CD4-positive, alpha-beta T cell treated with Interleukin-6 at 100 ng/mL for 8 hours (primary cell): Measurements from ENCODE around the gene KCNMB3.
"Not testable (repeated sequence)": the region's sequence is repeated elsewhere in the genome, so short reads cannot be mapped to it uniquely, and the experiment has no call there.

Experiments used
- DNase-seq: peaks from one replicate; pipeline ENCODE4 v3.0.0-alpha.2; 2020; ENCODE audit warnings: mixed read lengths, low spot score

KCNMB3 gene

DNA sequence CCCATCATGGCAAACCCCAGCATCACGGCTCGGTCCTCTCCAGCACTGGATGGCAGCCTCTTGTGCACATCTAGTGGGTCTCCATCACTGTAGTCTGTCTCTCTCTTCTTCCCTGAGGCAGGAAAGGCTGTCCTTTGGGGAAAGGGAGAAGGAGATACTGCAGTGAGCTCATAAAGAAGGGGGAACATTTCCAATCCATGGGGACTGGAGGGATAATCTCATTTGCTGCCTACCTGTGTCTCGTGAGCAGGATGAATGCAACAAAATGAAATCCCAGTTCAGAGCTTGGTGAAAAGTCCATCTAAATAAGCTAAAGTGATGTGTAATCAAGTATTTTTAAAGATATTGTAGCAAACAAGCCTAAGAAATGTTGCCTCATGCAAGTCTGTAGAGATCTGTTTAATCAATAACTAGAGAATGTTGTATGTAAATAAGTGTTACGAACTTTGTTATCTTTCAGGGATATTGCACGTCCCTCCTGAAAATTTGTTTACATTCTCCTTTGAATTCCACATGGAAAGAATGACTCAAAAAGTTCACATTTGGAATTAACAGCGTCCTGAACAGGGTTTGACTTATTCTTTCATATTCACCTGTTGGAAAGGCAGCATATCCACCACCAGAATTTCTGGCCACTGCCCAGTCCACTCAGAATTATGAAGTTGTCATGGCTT is at the start of gene KCNMB3:
Gene KCNMB3 (minus strand): TSS at position 312 of the 674 bp plus-strand sequence. CDS start 124 bp downstream, at position 188.
- DNase-seq: no peak

GRCh38 chr3:179299999-179300613 is 49.2 kb upstream of the KCNMB3 start:
- DNase-seq: no peak

- no peak for DNase-seq
These were observed 48.4 kb upstream of the KCNMB3 start for GRCh38 chr3:179299316-179299715.

GRCh38 chr3:179297971-179298725 is 47.2 kb upstream of the KCNMB3 start:
- DNase-seq: no peak

GRCh38 chr3:179292450-179292849 is 41.5 kb upstream of the KCNMB3 start:
- no peak for DNase-seq

- no peak for DNase-seq
These were observed 38.4 kb upstream of the KCNMB3 start for GRCh38 chr3:179289295-179289694.

DNA sequence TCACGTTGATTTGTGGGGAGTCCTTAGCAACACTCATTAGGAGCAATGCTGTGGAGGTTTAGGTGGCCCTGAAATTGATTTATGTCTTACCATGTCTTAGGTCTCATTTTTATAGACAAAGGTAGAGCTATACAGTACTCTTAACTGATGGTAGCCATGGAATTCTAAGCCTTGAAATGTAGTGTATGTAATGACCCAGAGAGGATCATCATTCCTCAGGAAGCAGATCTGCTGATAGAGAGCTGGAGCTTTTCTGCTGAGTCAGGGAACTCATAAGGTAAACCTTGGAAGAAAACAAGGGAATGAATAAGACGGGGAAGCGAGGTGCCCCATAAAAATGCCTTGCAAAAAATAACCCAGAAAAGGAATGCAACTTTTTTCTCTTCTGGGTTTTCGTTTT is 37.9 kb upstream of the KCNMB3 start:
- no peak for DNase-seq

DNA sequence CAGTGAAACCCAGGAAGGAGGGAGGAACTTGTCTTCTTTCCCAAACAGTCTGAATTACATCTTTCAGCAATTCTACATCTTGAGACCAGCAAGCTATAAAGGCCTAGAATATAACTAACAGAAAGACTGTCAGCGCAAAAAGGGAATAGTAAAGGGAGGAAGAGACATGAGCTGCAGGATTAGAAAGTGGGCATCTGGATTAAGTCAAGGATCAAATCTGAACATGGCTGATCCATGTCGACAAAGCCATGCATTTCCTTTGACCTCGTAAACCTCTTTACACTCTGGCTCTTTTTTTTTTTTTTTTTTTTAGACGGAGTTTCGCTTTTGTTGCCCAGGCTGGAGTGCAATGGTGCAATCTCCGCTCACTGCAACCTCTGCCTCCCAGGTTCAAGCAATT is 35.4 kb upstream of the KCNMB3 start:
- no peak for DNase-seq

- no peak for DNase-seq
These were observed 30.9 kb upstream of the KCNMB3 start for GRCh38 chr3:179281825-179282224.

- DNase-seq: no peak
These were observed 28.9 kb upstream of the KCNMB3 start for GRCh38 chr3:179279837-179280236.

DNA sequence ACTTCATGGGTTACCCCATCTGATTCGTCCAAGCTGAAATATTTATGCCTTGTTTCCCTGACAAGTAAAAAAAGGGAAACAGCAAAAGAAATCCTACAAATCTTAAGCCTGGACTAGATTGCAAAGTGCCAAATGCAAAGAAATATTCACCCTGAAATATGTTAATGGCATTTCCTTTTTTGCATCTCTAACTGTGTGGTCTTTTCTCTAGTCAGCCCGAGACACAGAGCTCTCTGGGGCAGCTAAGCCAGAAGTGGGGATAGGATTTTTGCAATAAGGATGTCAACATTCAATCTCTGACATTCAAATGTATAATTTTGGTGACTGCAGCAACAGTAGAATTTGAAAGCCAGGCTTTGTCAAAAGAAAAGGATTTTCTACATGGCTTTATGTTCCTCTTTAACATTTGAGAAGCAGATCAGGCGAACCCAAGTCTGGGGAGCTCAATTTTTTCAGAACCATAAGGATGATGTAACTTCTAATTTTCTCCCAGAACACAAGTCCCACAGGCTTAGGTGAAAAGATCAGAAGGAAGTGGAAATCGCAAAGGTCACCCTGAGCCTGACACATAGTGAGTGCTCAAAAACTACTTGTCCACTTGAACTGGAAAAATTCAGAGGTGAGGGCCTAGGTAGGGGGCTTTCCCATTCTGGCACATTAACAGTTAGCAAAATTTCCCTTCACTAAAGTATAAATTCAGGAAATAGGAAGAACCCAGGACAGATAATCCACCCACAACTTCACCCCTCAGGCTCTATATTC is 28.2 kb upstream of the KCNMB3 start:
- DNase-seq: no peak

GRCh38 chr3:179278151-179278550 is 27.2 kb upstream of the KCNMB3 start:
- DNase-seq: no peak

- DNase-seq: no peak
These were observed 25.8 kb upstream of the KCNMB3 start for GRCh38 chr3:179276743-179277142.

GRCh38 chr3:179276001-179276400 is 25.1 kb upstream of the KCNMB3 start:
- DNase-seq: no peak

GRCh38 chr3:179274434-179274833 is 23.5 kb upstream of the KCNMB3 start:
- not testable (repeated sequence) for DNase-seq

DNA sequence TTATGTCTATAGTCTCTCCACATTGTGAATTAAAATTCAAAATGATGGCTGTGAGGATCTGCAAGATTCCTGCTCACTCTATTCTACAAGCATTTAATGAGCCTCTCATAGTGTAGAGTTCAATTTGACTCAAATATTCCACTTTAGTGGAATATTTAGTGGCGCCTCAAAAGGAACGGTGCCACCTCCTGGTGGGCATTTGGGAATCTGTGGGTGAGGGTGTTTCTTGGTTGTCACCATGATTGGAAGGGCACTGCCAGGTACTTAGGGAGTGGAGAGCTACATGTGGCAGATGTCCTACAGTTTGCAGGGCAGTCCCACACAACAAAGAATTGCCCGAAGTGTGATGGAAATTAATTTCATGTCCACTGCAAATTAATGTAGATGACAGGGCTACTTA is 21.5 kb upstream of the KCNMB3 start:
- no peak for DNase-seq

- DNase-seq: no peak
These were observed 18.3 kb upstream of the KCNMB3 start for GRCh38 chr3:179269152-179269707.

DNA sequence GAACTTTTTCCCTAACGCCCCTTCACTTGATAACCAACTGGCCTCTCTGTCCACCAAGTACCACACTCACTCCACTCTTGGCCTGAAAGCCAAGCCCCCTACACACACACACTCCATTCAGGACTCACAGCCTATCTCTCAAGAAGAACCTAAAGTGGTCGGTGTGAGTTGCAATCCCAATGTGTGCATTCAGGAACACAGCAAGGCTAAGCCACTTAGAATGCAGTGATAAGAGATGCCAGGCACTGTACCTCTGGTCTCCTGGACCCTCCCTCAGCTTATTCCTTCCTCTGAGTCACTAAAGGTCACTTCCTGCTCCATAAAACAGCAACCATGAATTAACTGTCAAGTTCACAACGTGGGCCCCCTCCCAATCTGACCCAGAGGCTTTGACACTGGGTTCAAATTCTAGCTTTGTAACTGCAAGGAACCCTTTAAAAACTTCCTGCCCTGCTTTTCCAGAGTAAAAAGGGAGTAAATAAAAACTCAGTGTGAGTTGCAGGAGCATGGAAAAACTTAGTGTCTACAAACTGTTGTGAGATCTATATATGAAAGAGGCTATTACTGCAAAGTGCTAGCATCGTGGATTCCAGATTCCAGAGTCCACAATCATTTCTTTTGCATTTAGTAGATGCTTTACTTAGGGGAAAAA is 17.6 kb upstream of the KCNMB3 start:
- no peak for DNase-seq

DNA sequence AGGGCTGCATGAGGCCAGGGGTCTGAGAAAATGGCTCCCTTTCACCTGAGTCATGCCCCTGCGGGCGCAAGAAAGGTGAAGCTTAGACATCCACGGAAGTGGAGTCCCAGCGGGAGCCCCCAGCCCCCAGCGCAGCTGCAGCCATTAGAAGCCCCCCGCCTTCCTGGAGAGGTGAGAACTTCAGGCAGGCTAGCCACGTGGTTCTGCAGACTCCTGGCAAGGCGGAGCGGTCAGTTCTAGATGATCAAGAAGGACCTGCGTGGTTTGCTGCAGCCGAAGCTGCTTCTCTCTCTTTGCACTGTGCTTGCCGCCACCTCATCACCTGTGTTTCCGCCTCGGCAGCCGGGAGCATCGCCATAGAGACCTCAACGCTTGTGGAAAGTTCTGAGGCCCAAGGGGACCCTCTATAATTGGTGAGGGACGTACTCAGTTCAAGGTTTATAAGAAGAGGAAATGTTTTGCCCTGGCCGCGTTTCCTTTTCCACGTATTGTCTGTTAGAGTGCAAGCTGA is 15.8 kb upstream of the KCNMB3 start:
- DNase-seq: no peak

DNA sequence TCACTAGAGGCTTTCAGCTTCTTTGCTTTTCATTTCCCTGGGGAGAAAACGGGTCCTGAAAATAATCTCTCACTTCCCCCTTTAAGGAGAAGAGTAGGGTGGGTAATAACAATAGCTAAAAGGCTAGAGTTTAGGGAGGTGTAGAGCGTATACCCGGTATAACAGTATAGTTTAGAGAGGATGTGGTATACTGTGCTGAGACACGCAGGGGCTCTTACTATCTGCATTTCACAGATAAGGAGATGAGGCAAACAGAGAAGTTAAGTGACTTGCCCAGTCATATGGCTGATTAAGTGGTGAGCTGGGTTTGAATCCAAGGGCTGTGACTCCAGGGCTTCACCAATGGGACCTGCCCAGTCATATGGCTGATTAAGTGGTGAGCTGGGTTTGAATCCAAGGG is 15.0 kb upstream of the KCNMB3 start:
- DNase-seq: no peak

GRCh38 chr3:179265092-179265491 is 14.2 kb upstream of the KCNMB3 start:
- DNase-seq: no peak
